CD8-positive, alpha-beta memory T cell (primary cell): ENCODE results near the gene EME1. TPM values are rescaled to one million over a fixed set of nuclear protein-coding genes. Genes with fewer than 3 reads are reported as not detected.
"Not testable (repeated sequence)": the region's sequence is repeated elsewhere in the genome, so short reads cannot be mapped to it uniquely, and the experiment has no call there.

Experiments used
- CTCF ChIA-PET: fragments of 350-600 bp; sonication (Branson Sonifier 250); formaldehyde crosslinking; loops from one replicate; lab custom pipeline; 2021; ENCODE audit warnings: antibody characterized with exemption; lab: Charles Lee
- POLR2A ChIA-PET: fragments of 350-600 bp; sonication (Branson Sonifier 250); formaldehyde crosslinking; loops from one replicate; lab custom pipeline; 2021; ENCODE audit warnings: antibody characterized with exemption; lab: Charles Lee
- DNase-seq, 5 donors: peaks; one replicate each; pipeline versions ENCODE4 v3.0.0 to v3.0.0-alpha.2; 2020 to 2022; ENCODE audit warnings: mixed read lengths in 1 of 5
- H3K27ac ChIP-seq: one replicate; pipeline ENCODE4 v1.7.0; 2013; ENCODE audit warnings: low read depth, mild to moderate bottlenecking, low read length, moderate library complexity
- H3K27me3 ChIP-seq: 2 replicates; pipeline ENCODE4 v1.7.0; 2013; ENCODE audit warnings: low read length, mild to moderate bottlenecking; ENCODE audit not compliant: insufficient read depth, poor library complexity, severe bottlenecking
- H3K36me3 ChIP-seq: 2 replicates; pipeline ENCODE4 v1.7.0; 2013; ENCODE audit warnings: mild to moderate bottlenecking, low read length, moderate library complexity; ENCODE audit not compliant: insufficient read depth
- H3K4me1 ChIP-seq: 2 replicates; pipeline ENCODE4 v1.7.0; 2013; ENCODE audit warnings: mild to moderate bottlenecking, low read length, moderate library complexity; ENCODE audit not compliant: insufficient read depth
- H3K4me3 ChIP-seq: 2 replicates; pipeline ENCODE4 v1.7.0; 2013; ENCODE audit warnings: mild to moderate bottlenecking, low read length
- H3K9me3 ChIP-seq: 2 replicates; pipeline ENCODE4 v1.7.0; 2013; ENCODE audit warnings: mild to moderate bottlenecking, low read length
- H3K27ac Mint-ChIP-seq, 8 donors: one replicate each; pipeline ENCODE4 v1.8.0; 2020 to 2021; ENCODE audit warnings: mixed read lengths in 8 of 8, mild to moderate bottlenecking in 6 of 8, inconsistent platforms in 3 of 8, moderate library complexity in 3 of 8
- H3K27me3 Mint-ChIP-seq, 2 donors: one replicate each; pipeline ENCODE4 v1.8.0; 2020 to 2021; ENCODE audit warnings: mixed read lengths in 2 of 2, mild to moderate bottlenecking in 1 of 2, moderate library complexity in 1 of 2
- H3K36me3 Mint-ChIP-seq, 3 donors: one replicate each; pipeline ENCODE4 v1.8.0; 2020 to 2021; ENCODE audit warnings: mixed read lengths in 3 of 3, inconsistent platforms in 1 of 3, mild to moderate bottlenecking in 1 of 3
- H3K4me1 Mint-ChIP-seq, 3 donors: one replicate each; pipeline ENCODE4 v1.8.0; 2020 to 2021; ENCODE audit warnings: mixed read lengths in 3 of 3, inconsistent platforms in 1 of 3, mild to moderate bottlenecking in 1 of 3
- H3K4me3 Mint-ChIP-seq, 7 donors: one replicate each; pipeline ENCODE4 v1.8.0; 2020 to 2021; ENCODE audit warnings: mixed read lengths in 7 of 7, mild to moderate bottlenecking in 6 of 7, moderate library complexity in 4 of 7, inconsistent platforms in 2 of 7
- H3K9me3 Mint-ChIP-seq, 5 donors: one replicate each; pipeline ENCODE4 v1.8.0; 2020 to 2022; ENCODE audit warnings: mixed read lengths in 5 of 5, mild to moderate bottlenecking in 3 of 5, moderate library complexity in 2 of 5, inconsistent platforms in 1 of 5
- polyA plus RNA-seq: library from polyadenylated mRNA; unstranded; fragments of 300-500 nt; fragmentation: Illumina TruSeq; gene quantifications from one replicate; pipeline ENCODE4 v1.2.3, GENCODE V29; 2021
- total RNA-seq, 2 experiments: library from RNA; stranded (reverse); gene quantifications; one replicate each; pipeline ENCODE4 v1.2.3, GENCODE V29; 2021

EME1 gene
- total and polyA plus RNA-seq, 3 experiments from 2014 or later, result 0.43 to 24.8 (median 23.6) TPM

DNA sequence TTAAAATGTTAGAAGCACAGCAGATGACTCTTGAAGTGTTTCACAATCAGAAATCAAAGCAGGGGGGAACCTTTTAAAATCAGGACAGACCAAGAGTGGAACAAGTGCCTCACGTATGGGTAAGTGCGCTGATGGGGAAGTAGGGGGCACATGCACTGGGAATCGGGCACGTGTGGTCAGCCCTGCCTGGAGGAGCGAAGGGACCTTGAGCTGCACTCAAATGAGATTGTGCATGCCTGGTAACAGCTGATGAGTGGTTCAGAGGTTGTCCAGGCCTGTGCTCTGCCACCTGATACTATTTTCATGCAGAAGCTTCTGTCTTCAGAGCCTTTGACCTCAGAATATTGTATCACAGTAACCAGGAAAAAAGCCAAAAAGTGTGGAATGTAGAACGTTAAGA is 40.8 kb upstream of the EME1 start:
- Histone ChIP-seq H3K36me3 (no peaks in the 10 kb centered on the region), H3K27me3 (no peaks in the 10 kb centered on the region), H3K4me1 (no peaks in the 10 kb centered on the region), H3K4me3 (no peak overlapping the region), H3K9me3 (no peaks in the 10 kb centered on the region), H3K27ac (no peak overlapping the region)
- Mint-ChIP-seq H3K27ac (no peak overlapping the region), H3K4me1 (peaks cover 5 to 9% (median 8%) of the 10 kb centered on the region in 3 donors), H3K27me3 (peaks cover 15 to 24% of the 10 kb centered on the region in 2 donors), H3K36me3 (no peaks in the 10 kb centered on the region), H3K4me3 (no peak overlapping the region), H3K9me3 (no peaks in the 10 kb centered on the region)
- no peak for DNase-seq
- ChIA-PET POLR2A (no interaction called here), CTCF (no interaction called here)

- H3K9me3 ChIP-seq, H3K4me1 Mint-ChIP-seq, H3K36me3 ChIP-seq, H3K36me3 Mint-ChIP-seq, POLR2A ChIA-PET, H3K9me3 Mint-ChIP-seq, H3K4me3 ChIP-seq, DNase-seq, H3K27me3 ChIP-seq, H3K27ac Mint-ChIP-seq, H3K4me1 ChIP-seq, CTCF ChIA-PET, H3K27ac ChIP-seq: not testable (repeated sequence)
- Mint-ChIP-seq H3K4me3 (peak overlapping the region in 1 of 7 donors; percentile 57), H3K27me3 (peaks cover 15 to 24% of the 10 kb centered on the region in 2 donors)
These were observed 39.6 kb upstream of the EME1 start for GRCh38 chr17:50333291-50334057.

DNA sequence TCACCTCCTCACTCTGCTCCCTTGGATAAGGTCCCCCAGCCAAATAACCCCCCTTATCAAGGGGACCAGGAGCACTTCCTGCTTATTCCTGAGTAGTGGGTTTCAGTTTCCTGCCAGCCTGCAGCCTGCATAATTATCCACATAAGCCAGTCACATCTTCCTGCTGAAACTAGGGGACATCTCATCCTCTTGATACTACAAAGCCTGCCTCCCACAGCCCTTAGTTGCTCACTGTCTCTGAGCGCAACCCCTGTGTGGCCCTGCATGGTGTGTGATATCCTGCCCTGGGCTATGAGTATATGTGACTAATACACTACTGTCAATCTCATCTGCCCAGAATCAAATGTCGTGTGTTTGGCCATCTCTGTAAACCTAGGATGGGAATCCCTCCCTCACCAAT is 35.1 kb upstream of the EME1 start:
- H3K27me3 ChIP-seq, result no peaks in the 10 kb centered on the region
- no peak overlapping the region for H3K27ac ChIP-seq
- POLR2A ChIA-PET, result no interaction called here
- Mint-ChIP-seq H3K36me3 (peaks cover 0 to 12% (median 1%) of the 10 kb centered on the region in 3 donors), H3K27ac (peak overlapping the region in 1 of 8 donors; percentile 86), H3K4me1 (peaks cover 5 to 9% (median 8%) of the 10 kb centered on the region in 3 donors), H3K9me3 (peaks cover 4 to 16% (median 8%) of the 10 kb centered on the region in 5 donors), H3K4me3 (no peak overlapping the region), H3K27me3 (peaks cover 6 to 14% of the 10 kb centered on the region in 2 donors)
- DNase-seq, result no peak
- CTCF ChIA-PET, result no interaction called here
- no peak overlapping the region for H3K4me3 ChIP-seq
- H3K9me3 ChIP-seq, result no peaks in the 10 kb centered on the region
- H3K36me3 ChIP-seq, result no peaks in the 10 kb centered on the region
- no peaks in the 10 kb centered on the region for H3K4me1 ChIP-seq

DNA sequence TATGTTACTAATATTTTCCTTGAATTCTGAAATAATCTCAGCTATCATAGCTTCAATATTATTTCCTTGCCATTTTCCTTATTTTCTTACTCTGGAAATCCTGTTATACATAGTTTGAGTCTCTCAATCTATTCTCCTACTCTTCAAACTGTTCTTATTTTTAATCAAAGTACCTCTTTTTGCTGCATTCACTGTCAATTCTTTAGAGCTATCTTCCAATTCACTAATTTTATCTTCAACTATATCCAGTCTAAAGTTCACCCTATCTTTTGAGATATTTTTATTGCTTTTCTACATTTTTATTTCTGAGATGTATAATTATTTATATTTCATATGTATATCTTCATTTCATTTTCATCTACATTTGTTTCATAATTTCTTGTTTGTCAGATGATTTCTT is 34.4 kb upstream of the EME1 start:
- ChIA-PET POLR2A (no interaction called here), CTCF (interaction anchor here (1.0 kb wide), 1 partner anchor 23 kb away, joined by 3 read pairs; no protein-coding TSS in a partner anchor)
- no peaks in the 10 kb centered on the region for H3K4me1 ChIP-seq
- H3K36me3 ChIP-seq, result no peaks in the 10 kb centered on the region
- H3K27me3 ChIP-seq, result no peaks in the 10 kb centered on the region
- Mint-ChIP-seq H3K27ac (peak overlapping the region in 1 of 8 donors; percentile 21), H3K4me3 (no peak overlapping the region), H3K4me1 (peaks cover 3 to 6% (median 5%) of the 10 kb centered on the region in 3 donors), H3K9me3 (peaks cover 4 to 16% (median 8%) of the 10 kb centered on the region in 5 donors), H3K27me3 (peaks cover 6 to 12% of the 10 kb centered on the region in 2 donors), H3K36me3 (peaks cover 0 to 12% (median 1%) of the 10 kb centered on the region in 3 donors)
- H3K27ac ChIP-seq, result no peak overlapping the region
- H3K4me3 ChIP-seq, result no peak overlapping the region
- H3K9me3 ChIP-seq, result no peaks in the 10 kb centered on the region
- DNase-seq, result no peak

GRCh38 chr17:50339381-50339780 is 33.6 kb upstream of the EME1 start:
- ChIA-PET POLR2A (no interaction called here), CTCF (interaction anchor here (1.0 kb wide), 1 partner anchor 23 kb away, joined by 3 read pairs; no protein-coding TSS in a partner anchor)
- Mint-ChIP-seq H3K9me3 (peaks cover 4 to 16% (median 8%) of the 10 kb centered on the region in 5 donors), H3K27ac (no peak overlapping the region), H3K4me1 (peaks cover 0 to under 1% (median 0%) of the 10 kb centered on the region in 3 donors), H3K36me3 (peaks cover 0 to 12% (median 1%) of the 10 kb centered on the region in 3 donors), H3K27me3 (peaks cover 4 to 8% of the 10 kb centered on the region in 2 donors), H3K4me3 (no peak overlapping the region)
- Histone ChIP-seq H3K27ac (no peak overlapping the region), H3K4me3 (no peak overlapping the region), H3K9me3 (no peaks in the 10 kb centered on the region), H3K27me3 (no peaks in the 10 kb centered on the region), H3K36me3 (no peaks in the 10 kb centered on the region), H3K4me1 (no peaks in the 10 kb centered on the region)
- no peak for DNase-seq

DNA sequence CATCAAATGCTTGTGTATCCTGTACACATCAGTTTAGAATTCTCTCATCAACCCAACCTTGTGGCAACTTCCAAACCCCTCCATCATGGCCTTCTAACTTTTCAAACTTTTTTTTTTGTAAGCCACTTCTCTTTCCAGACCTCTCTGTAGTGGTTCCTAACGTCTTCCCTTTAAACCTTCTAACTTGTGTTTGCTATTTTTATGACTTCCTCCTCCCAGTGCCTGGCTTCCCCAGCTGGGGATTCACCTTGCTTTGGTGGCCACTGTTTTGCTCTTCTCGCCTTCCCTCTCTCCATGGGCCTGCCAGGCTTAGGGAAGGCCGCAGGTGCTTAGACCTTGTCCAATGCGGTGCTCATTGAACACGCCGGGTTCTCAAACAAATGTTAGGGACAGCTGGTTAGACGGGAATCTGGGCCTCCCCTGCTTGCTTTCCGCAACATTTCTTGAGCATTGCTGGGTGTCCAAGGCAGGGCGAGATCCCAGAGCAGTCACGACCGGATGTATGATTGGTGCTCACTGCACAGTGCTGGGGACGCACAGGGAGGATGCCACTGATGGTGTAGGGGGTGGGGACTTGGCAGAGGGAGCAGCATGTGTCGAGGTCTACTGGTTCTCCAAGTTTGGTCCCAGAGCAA is 28.2 kb upstream of the EME1 start:
- Mint-ChIP-seq H3K36me3 (peaks cover 0 to 5% (median 0%) of the 10 kb centered on the region in 3 donors), H3K27me3 (no peaks in the 10 kb centered on the region), H3K4me1 (peaks cover 21 to 37% (median 28%) of the 10 kb centered on the region in 3 donors), H3K4me3 (peak overlapping the region; percentile 68 to 92 (median 76)), H3K9me3 (no peaks in the 10 kb centered on the region), H3K27ac (peak overlapping the region in 5 of 8 donors; percentile 47 to 95 (median 63))
- ChIA-PET CTCF (interaction anchor here (1.2 to 2.7 kb wide), 2 partner anchors 17 to 53 kb away, joined by 8 to 18 read pairs; partner anchors contain the start of gene LRRC59), POLR2A (no interaction called here)
- no peaks in the 10 kb centered on the region for H3K27me3 ChIP-seq
- peaks cover 22% of the 10 kb centered on the region for H3K4me1 ChIP-seq
- DNase-seq, result no peak
- H3K9me3 ChIP-seq, result no peaks in the 10 kb centered on the region
- H3K36me3 ChIP-seq, result no peaks in the 10 kb centered on the region
- peak overlapping the region; percentile 71 for H3K4me3 ChIP-seq
- H3K27ac ChIP-seq, result no peak overlapping the region

DNA sequence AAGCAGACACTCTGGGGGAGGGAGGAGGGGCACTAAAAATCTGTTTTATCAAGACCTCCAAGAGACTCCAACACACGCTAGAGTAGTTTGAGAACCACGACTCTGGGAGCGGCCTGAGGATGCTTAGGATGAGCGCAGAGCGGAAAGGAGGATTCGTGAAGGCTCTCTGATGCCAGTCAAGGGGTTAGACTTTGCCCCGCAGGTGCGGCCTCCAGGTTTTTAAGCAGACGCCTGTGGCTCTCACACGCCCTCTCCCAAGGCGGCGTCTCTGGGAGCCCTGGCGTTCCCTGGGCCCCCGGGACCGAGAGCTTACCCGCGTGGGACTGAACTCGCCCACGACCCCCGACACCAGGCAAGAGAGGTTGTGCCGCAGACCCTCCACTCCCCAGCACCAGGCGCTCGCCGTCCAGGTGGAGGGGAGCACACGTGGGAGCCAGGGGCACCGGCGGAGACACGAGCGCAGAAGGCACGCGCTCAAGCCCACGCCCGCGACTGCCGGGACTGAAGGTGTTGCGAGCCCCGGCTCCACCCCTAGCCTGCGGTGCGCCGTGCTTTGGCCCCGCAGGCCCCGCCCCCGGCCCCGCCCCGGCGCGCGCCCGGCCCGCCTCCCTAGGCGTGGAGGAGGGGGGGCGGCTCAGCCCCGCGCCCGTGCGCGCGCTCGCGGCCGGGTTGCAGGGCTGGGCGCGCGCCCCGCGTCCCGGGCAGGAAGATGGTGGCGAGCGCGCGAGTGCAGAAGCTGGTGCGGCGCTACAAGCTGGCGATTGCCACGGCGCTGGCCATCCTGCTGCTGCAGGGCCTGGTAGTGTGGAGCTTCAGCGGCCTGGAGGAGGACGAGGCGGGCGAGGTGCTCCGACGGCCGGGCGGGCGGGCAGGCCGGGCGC is 27.4 kb upstream of the EME1 start, which contains the start of gene XYLT2:
Gene XYLT2, plus strand, starts transcription at position 695 of the 881 bp plus-strand sequence. Its CDS starts 15 bp downstream, at position 710.
- peak within 1 kb of the TSS; percentile 87 to 97 (median 90) for H3K4me3 Mint-ChIP-seq
- Histone ChIP-seq H3K36me3 (no peaks in the 10 kb centered on the region), H3K27me3 (no peaks in the 10 kb centered on the region), H3K4me1 (peaks cover 22% of the 10 kb centered on the region), H3K4me3 (peak within 1 kb of the TSS; percentile 82), H3K9me3 (no peaks in the 10 kb centered on the region), H3K27ac (peak within 1 kb of the TSS; percentile 69)
- ChIA-PET CTCF (interaction anchor here (1.1 to 2.7 kb wide), 3 partner anchors 16 to 205 kb away, joined by 3 to 18 read pairs (median 12); partner anchors contain the start of gene LRRC59), POLR2A (interaction anchor here (0.6 to 2.5 kb wide), 4 partner anchors 16 to 621 kb away, joined by 3 to 12 read pairs (median 5); partner anchors contain the start of gene LRRC59)
- peak within 1 kb of the TSS; percentile 84 to 95 (median 90) for H3K27ac Mint-ChIP-seq
- peaks cover 0 to 5% (median 0%) of the 10 kb centered on the region in 3 donors for H3K36me3 Mint-ChIP-seq
- no peaks in the 10 kb centered on the region for H3K9me3 Mint-ChIP-seq
- H3K27me3 Mint-ChIP-seq, result peaks cover 0 to 2% of the 10 kb centered on the region in 2 donors
- peak; percentile 88 to 94 (median 92) for DNase-seq
- peaks cover 21 to 39% (median 30%) of the 10 kb centered on the region in 3 donors for H3K4me1 Mint-ChIP-seq
